ENCODE results near the gene UVRAG. TPM values are rescaled to one million over a fixed set of nuclear protein-coding genes. Genes with fewer than 3 reads are reported as not detected.
A peak's percentile ranks its signal among the peaks of the same experiment; 100 is the strongest.

UVRAG gene
- total and polyA plus RNA-seq, 2 of the 13 experiments (the other 11 are each of a cell fraction or from before 2014, with no cell fraction given), result 9.7 to 17.3 TPM

GRCh38 chr11:75782540-75783263, 32.3 kb upstream of the UVRAG start (continued):
- TF ChIP-seq, protein P1, sequence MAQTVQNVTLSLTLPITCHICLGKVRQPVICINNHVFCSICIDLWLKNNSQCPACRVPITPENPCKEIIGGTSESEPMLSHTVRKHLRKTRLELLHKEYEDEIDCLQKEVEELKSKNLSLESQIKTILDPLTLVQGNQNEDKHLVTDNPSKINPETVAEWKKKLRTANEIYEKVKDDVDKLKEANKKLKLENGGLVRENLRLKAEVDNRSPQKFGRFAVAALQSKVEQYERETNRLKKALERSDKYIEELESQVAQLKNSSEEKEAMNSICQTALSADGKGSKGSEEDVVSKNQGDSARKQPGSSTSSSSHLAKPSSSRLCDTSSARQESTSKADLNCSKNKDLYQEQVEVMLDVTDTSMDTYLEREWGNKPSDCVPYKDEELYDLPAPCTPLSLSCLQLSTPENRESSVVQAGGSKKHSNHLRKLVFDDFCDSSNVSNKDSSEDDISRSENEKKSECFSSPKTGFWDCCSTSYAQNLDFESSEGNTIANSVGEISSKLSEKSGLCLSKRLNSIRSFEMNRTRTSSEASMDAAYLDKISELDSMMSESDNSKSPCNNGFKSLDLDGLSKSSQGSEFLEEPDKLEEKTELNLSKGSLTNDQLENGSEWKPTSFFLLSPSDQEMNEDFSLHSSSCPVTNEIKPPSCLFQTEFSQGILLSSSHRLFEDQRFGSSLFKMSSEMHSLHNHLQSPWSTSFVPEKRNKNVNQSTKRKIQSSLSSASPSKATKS (CRISPR knock-in tag; IDR thresholded peaks at IDR 0.05), result no peak
- no peak for TF ChIP-seq ZNF101 (CRISPR knock-in tag; IDR thresholded peaks at IDR 0.05; ENCODE audit: borderline replicate concordance, low read depth)
- TF ChIP-seq HNRNPUL1 (IDR thresholded peaks at IDR 0.05; ENCODE audit: low read depth, low read length), result no peak
- TF ChIP-seq ZUFSP (CRISPR knock-in tag; IDR thresholded peaks at IDR 0.05; ENCODE audit: borderline replicate concordance), result no peak
- peak; percentile 6; the same call in 1 of the 2 replicates for TF ChIP-seq SMC3 (IDR thresholded peaks at IDR 0.05; ENCODE audit: low read length)
- no peak; the same call in 1 of the 2 replicates for TF ChIP-seq HIC2 (CRISPR knock-in tag; IDR thresholded peaks at IDR 0.05; ENCODE audit: low read depth)
- TF ChIP-seq SUZ12 (IDR thresholded peaks at IDR 0.05; ENCODE audit: low read depth, low read length), result no peak
- no peak for TF ChIP-seq ZNF749 (CRISPR knock-in tag; IDR thresholded peaks at IDR 0.05; ENCODE audit: borderline replicate concordance)
- TF ChIP-seq, protein P2, sequence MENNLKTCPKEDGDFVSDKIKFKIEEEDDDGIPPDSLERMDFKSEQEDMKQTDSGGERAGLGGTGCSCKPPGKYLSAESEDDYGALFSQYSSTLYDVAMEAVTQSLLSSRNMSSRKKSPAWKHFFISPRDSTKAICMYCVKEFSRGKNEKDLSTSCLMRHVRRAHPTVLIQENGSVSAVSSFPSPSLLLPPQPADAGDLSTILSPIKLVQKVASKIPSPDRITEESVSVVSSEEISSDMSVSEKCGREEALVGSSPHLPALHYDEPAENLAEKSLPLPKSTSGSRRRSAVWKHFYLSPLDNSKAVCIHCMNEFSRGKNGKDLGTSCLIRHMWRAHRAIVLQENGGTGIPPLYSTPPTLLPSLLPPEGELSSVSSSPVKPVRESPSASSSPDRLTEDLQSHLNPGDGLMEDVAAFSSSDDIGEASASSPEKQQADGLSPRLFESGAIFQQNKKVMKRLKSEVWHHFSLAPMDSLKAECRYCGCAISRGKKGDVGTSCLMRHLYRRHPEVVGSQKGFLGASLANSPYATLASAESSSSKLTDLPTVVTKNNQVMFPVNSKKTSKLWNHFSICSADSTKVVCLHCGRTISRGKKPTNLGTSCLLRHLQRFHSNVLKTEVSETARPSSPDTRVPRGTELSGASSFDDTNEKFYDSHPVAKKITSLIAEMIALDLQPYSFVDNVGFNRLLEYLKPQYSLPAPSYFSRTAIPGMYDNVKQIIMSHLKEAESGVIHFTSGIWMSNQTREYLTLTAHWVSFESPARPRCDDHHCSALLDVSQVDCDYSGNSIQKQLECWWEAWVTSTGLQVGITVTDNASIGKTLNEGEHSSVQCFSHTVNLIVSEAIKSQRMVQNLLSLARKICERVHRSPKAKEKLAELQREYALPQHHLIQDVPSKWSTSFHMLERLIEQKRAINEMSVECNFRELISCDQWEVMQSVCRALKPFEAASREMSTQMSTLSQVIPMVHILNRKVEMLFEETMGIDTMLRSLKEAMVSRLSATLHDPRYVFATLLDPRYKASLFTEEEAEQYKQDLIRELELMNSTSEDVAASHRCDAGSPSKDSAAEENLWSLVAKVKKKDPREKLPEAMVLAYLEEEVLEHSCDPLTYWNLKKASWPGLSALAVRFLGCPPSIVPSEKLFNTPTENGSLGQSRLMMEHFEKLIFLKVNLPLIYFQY (CRISPR knock-in tag; IDR thresholded peaks at IDR 0.05; ENCODE audit: borderline replicate concordance), result no peak
- no peak for TF ChIP-seq ZBTB14 (CRISPR knock-in tag; IDR thresholded peaks at IDR 0.05)
- TF ChIP-seq TERF1 (CRISPR knock-in tag; IDR thresholded peaks at IDR 0.05), result no peak
- peak; percentile 38; the same call in 1 of the 2 replicates for TF ChIP-seq ATF2 (CRISPR knock-in tag; IDR thresholded peaks at IDR 0.05)
- TF ChIP-seq YEATS2 (CRISPR knock-in tag; IDR thresholded peaks at IDR 0.05; ENCODE audit: borderline replicate concordance), result no peak

Measured in HepG2 (cell line).